ENCODE data around the gene GDPD2.

GDPD2 gene

DNA sequence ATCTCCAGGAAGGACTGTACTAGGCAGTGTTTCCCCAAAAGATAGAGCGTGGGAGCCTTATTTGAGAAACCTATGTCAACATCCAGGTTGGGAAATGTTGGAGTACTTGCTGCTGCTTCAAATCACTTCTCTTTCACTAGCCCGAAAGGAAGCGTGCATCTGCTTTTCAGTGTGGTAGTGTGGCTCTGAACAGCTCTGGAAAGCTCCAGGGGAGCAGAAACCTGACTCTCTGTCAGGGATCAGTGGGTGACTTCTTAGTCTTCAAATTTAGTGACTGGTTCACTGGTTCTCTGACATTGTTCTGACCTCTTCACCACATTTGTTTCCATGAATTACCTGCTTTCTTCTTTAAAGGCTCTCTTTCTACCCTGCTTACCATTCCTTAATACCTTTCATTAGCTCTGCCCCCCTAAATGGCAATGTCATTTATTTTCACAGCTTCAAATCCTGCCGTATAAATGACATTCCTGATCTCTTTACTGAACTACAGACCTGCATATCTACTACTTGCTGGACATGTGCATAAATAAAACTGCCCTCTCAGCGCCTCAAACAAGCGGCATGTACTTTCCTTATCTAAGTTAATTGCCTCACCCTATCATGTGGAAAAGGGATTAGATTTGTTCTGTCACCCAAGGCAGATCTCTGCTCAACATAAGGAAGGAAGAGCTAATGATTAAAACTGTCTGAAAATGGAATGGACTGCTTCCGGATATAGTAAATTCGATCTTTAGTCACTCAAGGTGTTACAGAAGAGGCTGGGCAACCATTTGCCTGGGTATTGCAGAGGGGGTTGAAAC, 58.6 kb downstream of the GDPD2 start:
- TF ChIP-seq POLR2AphosphoS5 (IDR thresholded peaks at IDR 0.05; ENCODE audit: low read depth, low read length) (no peak), FOXP2 (optimal IDR thresholded peaks at IDR 0.05; ENCODE audit: borderline replicate concordance, extremely low read depth, extremely low read length, insufficient read depth) (no peak), SIN3A (IDR thresholded peaks at IDR 0.05; ENCODE audit: borderline replicate concordance, insufficient read depth, low read length) (no peak), TAF1 (IDR thresholded peaks at IDR 0.05; ENCODE audit: borderline replicate concordance, insufficient read depth, low read length) (no peak)
- TF ChIP-seq, protein P1, sequence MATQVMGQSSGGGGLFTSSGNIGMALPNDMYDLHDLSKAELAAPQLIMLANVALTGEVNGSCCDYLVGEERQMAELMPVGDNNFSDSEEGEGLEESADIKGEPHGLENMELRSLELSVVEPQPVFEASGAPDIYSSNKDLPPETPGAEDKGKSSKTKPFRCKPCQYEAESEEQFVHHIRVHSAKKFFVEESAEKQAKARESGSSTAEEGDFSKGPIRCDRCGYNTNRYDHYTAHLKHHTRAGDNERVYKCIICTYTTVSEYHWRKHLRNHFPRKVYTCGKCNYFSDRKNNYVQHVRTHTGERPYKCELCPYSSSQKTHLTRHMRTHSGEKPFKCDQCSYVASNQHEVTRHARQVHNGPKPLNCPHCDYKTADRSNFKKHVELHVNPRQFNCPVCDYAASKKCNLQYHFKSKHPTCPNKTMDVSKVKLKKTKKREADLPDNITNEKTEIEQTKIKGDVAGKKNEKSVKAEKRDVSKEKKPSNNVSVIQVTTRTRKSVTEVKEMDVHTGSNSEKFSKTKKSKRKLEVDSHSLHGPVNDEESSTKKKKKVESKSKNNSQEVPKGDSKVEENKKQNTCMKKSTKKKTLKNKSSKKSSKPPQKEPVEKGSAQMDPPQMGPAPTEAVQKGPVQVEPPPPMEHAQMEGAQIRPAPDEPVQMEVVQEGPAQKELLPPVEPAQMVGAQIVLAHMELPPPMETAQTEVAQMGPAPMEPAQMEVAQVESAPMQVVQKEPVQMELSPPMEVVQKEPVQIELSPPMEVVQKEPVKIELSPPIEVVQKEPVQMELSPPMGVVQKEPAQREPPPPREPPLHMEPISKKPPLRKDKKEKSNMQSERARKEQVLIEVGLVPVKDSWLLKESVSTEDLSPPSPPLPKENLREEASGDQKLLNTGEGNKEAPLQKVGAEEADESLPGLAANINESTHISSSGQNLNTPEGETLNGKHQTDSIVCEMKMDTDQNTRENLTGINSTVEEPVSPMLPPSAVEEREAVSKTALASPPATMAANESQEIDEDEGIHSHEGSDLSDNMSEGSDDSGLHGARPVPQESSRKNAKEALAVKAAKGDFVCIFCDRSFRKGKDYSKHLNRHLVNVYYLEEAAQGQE (IDR thresholded peaks at IDR 0.05; ENCODE audit: insufficient read depth in 1 of 2, low read depth in 2 of 2, low read length in 2 of 2), result no peak

DNA sequence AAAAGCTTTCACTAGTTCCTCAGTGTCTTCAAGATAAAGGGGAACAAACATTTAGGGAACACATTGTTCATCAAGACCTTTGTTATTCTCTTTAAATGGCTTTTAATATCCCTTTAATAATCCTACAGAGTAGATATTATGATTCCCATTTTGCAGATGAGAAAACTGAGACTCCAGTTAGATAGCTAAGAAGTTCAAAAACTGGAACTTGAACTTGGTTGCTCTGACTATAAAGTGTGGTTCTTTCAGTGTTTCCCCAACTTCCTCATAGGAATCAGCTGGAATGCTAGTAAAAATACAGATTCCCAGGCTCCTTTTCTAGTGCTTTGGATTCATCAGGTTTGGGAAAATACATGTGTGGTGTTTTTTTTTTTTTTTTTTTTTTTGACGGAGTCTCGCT, 59.2 kb downstream of the GDPD2 start:
- TF ChIP-seq, protein P1 (IDR thresholded peaks at IDR 0.05; ENCODE audit: insufficient read depth in 1 of 2, low read depth in 2 of 2, low read length in 2 of 2), result no peak
- TF ChIP-seq SIN3A (IDR thresholded peaks at IDR 0.05; ENCODE audit: borderline replicate concordance, insufficient read depth, low read length), result no peak
- no peak for TF ChIP-seq POLR2AphosphoS5 (IDR thresholded peaks at IDR 0.05; ENCODE audit: low read depth, low read length)
- no peak for TF ChIP-seq FOXP2 (optimal IDR thresholded peaks at IDR 0.05; ENCODE audit: borderline replicate concordance, extremely low read depth, extremely low read length, insufficient read depth)
- TF ChIP-seq TAF1 (IDR thresholded peaks at IDR 0.05; ENCODE audit: borderline replicate concordance, insufficient read depth, low read length), result no peak

Data from PFSK-1 (cell line).